ENCODE data around the gene F8A2. TPM values are rescaled to one million over a fixed set of nuclear protein-coding genes. Genes with fewer than 3 reads are reported as not detected.
"Not testable (repeated sequence)": the region's sequence is repeated elsewhere in the genome, so short reads cannot be mapped to it uniquely, and the experiment has no call there.

Gene F8A2
- total and polyA plus RNA-seq, 2 of the 4 experiments (the other 2 are of a cell fraction), result not detected

DNA sequence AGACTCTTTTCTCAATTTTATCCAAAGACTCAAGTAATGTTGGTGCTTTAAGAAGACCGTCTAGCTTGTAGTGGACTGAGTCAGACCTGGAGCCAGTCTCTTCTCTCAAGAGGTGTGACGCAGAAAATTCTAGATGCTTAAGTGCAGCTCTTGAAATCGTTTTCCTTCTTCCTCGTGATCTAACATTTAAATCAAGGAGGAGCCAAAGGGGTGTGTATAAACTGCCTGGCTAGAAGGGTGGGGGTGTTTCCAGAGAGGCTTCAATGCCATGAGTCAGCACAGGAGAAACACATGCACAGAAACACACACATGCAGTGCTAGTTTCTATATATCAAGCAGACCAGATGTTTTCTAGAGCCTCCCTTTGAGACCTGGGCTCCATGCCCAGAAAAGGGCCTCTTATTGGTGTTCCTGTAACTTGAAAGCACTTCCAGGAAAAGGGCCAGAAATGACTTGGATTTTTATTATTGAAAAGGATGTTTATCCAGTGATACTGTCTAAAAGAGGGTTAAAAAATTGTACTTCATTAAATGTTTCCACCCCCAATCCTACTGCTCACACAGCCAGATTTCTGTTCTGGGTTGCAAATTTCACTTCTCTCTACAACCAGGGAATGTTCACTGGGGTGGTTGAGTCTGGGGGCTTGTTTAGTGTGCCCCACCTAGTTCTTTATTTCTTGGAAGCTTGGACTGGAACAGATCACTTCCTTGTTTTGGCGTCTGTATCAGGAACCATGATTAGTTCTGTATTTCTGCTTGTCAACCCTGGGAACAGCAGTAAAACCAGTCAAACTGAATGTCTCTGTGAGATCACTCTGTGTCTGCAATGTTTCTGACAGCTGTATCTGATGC, 47.2 kb upstream of the F8A2 start, which contains the start of gene CLIC2:
CLIC2 (minus strand) TSS at position 129 of the 851 bp plus-strand sequence. CDS start 187 bp downstream, outside the sequence.
- TF ChIP-seq FOS (IDR thresholded peaks at IDR 0.05; ENCODE audit: low read depth, low read length) (no peak), RAD21 (IDR thresholded peaks at IDR 0.05; ENCODE audit: low read length) (no peak), RCOR1 (IDR thresholded peaks at IDR 0.05; ENCODE audit: insufficient replicate concordance, low read length) (no peak)
- no peak within 1 kb of the TSS for H2BK120ac ChIP-seq (ENCODE audit: low read depth, low read length)
- no peak within 1 kb of the TSS for H3K56ac ChIP-seq (ENCODE audit: extremely low read depth, insufficient read depth, low read length)
- no peaks in the 10 kb centered on the region for H3K36me3 ChIP-seq (ENCODE audit: control insufficient read depth, insufficient read depth, low read length)
- no peaks in the 10 kb centered on the region for H3K4me1 ChIP-seq (ENCODE audit: control insufficient read depth, insufficient read depth, low read length)
- no peak within 1 kb of the TSS for H3K9ac ChIP-seq (ENCODE audit: low read depth, low read length)
- WGBS, 2 experiments (ENCODE audit: extremely low coverage in 2 of 2, insufficient read length in 1 of 2), result 50% methylated on average over 1 of the region's 5 CpGs; no CpG with 5 or more reads in 1 of the 2 experiments
- H2BK20ac ChIP-seq (ENCODE audit: low read depth, low read length), result no peak within 1 kb of the TSS
- ATAC-seq (ENCODE audit: low read depth) (peak; percentile 88), DNase-seq (peak; percentile 79)
- H3K27ac ChIP-seq (ENCODE audit: insufficient read depth, low read length), result peak within 1 kb of the TSS; percentile 32; the same call in 1 of the 2 replicates
- CTCF ChIA-PET, result no interaction called here
- H3K4me2 ChIP-seq (ENCODE audit: low read depth, low read length), result no peak within 1 kb of the TSS
- no peaks in the 10 kb centered on the region for H3K9me1 ChIP-seq (ENCODE audit: insufficient read depth, low read length)
- H3K27me3 ChIP-seq (ENCODE audit: control insufficient read depth, insufficient read depth, low read length), result no peaks in the 10 kb centered on the region
- no peaks in the 10 kb centered on the region for H3K9me3 ChIP-seq (ENCODE audit: control insufficient read depth, insufficient read depth, low read length)
- no peak within 1 kb of the TSS for H4K8ac ChIP-seq (ENCODE audit: low read depth in 2 of 2, low read length in 2 of 2)
- no peak within 1 kb of the TSS for H3K4ac ChIP-seq (ENCODE audit: low read depth, low read length)
- no peak within 1 kb of the TSS for H2AFZ ChIP-seq (replicated peaks; ENCODE audit: low read length, poor library complexity)
- dilution Hi-C loops (cut with HindIII; ENCODE audit: low sequenced_read_pairs, unreplicated experiment) (no loop called here), in situ Hi-C loops (cut with MboI; ENCODE audit: low sequenced_read_pairs) (no loop called here), intact Hi-C loops (cut with micrococcal nuclease) (no loop called here)
- H4K5ac ChIP-seq (ENCODE audit: low read depth, low read length), result no peak within 1 kb of the TSS
- H3K79me1 ChIP-seq (ENCODE audit: low read depth in 1 of 2, low read length in 2 of 2), result no peaks in the 10 kb centered on the region
- H3K18ac ChIP-seq (ENCODE audit: low read depth, low read length), result no peak within 1 kb of the TSS
- no peak within 1 kb of the TSS for H4K91ac ChIP-seq (ENCODE audit: insufficient read depth, low read depth, low read length)
- BruUV-seq (replicated peaks), result no TSS peak
- POLR2A ChIA-PET (ENCODE audit: unreplicated experiment), result no interaction called here
- no peak within 1 kb of the TSS for H2BK5ac ChIP-seq (ENCODE audit: low read depth, low read length, poor library complexity, severe bottlenecking)
- H3K4me3 ChIP-seq (ENCODE audit: insufficient read depth, low read depth, low read length), result no peak within 1 kb of the TSS
- H4K20me1 ChIP-seq (ENCODE audit: insufficient read depth, low read length), result no peaks in the 10 kb centered on the region
- H2AK5ac ChIP-seq (ENCODE audit: low read depth, low read length), result no peak within 1 kb of the TSS
- H2BK15ac ChIP-seq (ENCODE audit: low read depth, low read length), result no peak within 1 kb of the TSS
- no peak within 1 kb of the TSS for H3K23ac ChIP-seq (ENCODE audit: low read depth, low read length)
- no peak within 1 kb of the TSS for H2AK9ac ChIP-seq (replicated peaks; ENCODE audit: low read depth, low read length, poor library complexity)
- no peak within 1 kb of the TSS for H3K14ac ChIP-seq (replicated peaks; ENCODE audit: low read depth, low read length)

- BruUV-seq (replicated peaks); CTCF ChIA-PET: not testable (repeated sequence)
These were observed 46.6 kb upstream of the F8A2 start for GRCh38 chrX:155335337-155335712.

More at GRCh38 chrX:155335337-155335712, 46.6 kb upstream of the F8A2 start:
- H2AFZ ChIP-seq (replicated peaks; ENCODE audit: low read length, poor library complexity); H3K9me1 ChIP-seq (ENCODE audit: insufficient read depth, low read length); H4K91ac ChIP-seq (ENCODE audit: insufficient read depth, low read depth, low read length); H2BK20ac ChIP-seq (ENCODE audit: low read depth, low read length); in situ Hi-C loops (cut with MboI; ENCODE audit: low sequenced_read_pairs); H3K56ac ChIP-seq (ENCODE audit: extremely low read depth, insufficient read depth, low read length); H3K23ac ChIP-seq (ENCODE audit: low read depth, low read length); H4K8ac ChIP-seq (ENCODE audit: low read depth in 2 of 2, low read length in 2 of 2); H3K36me3 ChIP-seq (ENCODE audit: control insufficient read depth, insufficient read depth, low read length); DNase-seq; H3K27ac ChIP-seq (ENCODE audit: insufficient read depth, low read length); H3K4me1 ChIP-seq (ENCODE audit: control insufficient read depth, insufficient read depth, low read length); H3K18ac ChIP-seq (ENCODE audit: low read depth, low read length); H3K79me1 ChIP-seq (ENCODE audit: low read depth in 1 of 2, low read length in 2 of 2); dilution Hi-C loops (cut with HindIII; ENCODE audit: low sequenced_read_pairs, unreplicated experiment); intact Hi-C loops (cut with micrococcal nuclease); H2BK120ac ChIP-seq (ENCODE audit: low read depth, low read length); H3K14ac ChIP-seq (replicated peaks; ENCODE audit: low read depth, low read length); POLR2A ChIA-PET (ENCODE audit: unreplicated experiment); H3K4ac ChIP-seq (ENCODE audit: low read depth, low read length); H3K27me3 ChIP-seq (ENCODE audit: control insufficient read depth, insufficient read depth, low read length); H2BK5ac ChIP-seq (ENCODE audit: low read depth, low read length, poor library complexity, severe bottlenecking); H3K9me3 ChIP-seq (ENCODE audit: control insufficient read depth, insufficient read depth, low read length); H3K4me2 ChIP-seq (ENCODE audit: low read depth, low read length); H3K4me3 ChIP-seq (ENCODE audit: insufficient read depth, low read depth, low read length); H2AK5ac ChIP-seq (ENCODE audit: low read depth, low read length); H4K20me1 ChIP-seq (ENCODE audit: insufficient read depth, low read length); H4K5ac ChIP-seq (ENCODE audit: low read depth, low read length); ATAC-seq (ENCODE audit: low read depth); H2AK9ac ChIP-seq (replicated peaks; ENCODE audit: low read depth, low read length, poor library complexity); H2BK15ac ChIP-seq (ENCODE audit: low read depth, low read length); H3K9ac ChIP-seq (ENCODE audit: low read depth, low read length): not testable (repeated sequence)
- no CpG with 5 or more reads among the region's 1 CpG for WGBS, 2 experiments (ENCODE audit: extremely low coverage in 2 of 2, insufficient read length in 1 of 2)

All from IMR-90 (cell line).